Heart left ventricle (tissue), 13 donors: ENCODE measurements around the gene TEX9.
"Not testable (repeated sequence)": the region's sequence is repeated elsewhere in the genome, so short reads cannot be mapped to it uniquely, and the experiment has no call there.

ENCODE experiments used
- CTCF ChIP-seq, 12 donors: fragments of 200-600 bp; sonication (generic) in 4 of 12; IDR thresholded peaks; one replicate each; pipeline versions ENCODE4 v1.5.0 to v1.8.0; 2018 to 2022; ENCODE audit warnings: antibody characterized with exemption in 12 of 12, mild to moderate bottlenecking in 5 of 12
- POLR2A ChIP-seq, 2 donors: fragments of 450-650 bp; IDR thresholded peaks; one replicate each; pipeline ENCODE4 v1.6.1; 2017; ENCODE audit warnings: antibody characterized with exemption in 2 of 2, mild to moderate bottlenecking in 2 of 2, moderate library complexity in 2 of 2
- donor health status: ischemic (EF 13 %, LVEDD 7.1; RV severe dilation, severe dysfunction).
- donor health status: DM: no; HTN: yes; CAD: no.
- donor health status: DM: no; HTN: no; CAD: no.
- donor health status: ischemic (EF 25% LVEDD 6.9; RV normal size, moderate dysfunction).
- donor health status: ischemic (EF 25% LVEDD 5.7; RV mildly dilated, moderate dysfunction).
- donor health status: ischemic (EF 35%, LVEDD 5.7; RV mildly dilated, moderate dysfunction).
- donor health status: nonischemic (EF 11% LVEDD 7.7; RV severe dilation, severe dysfunction).
- donor health status: DM: yes; HTN: yes; CAD: no.
- donor health status: PGD.
- donor health status: ischemic (EF 29% LVEDD 5.4; RV normal size, mild dysfunction).
- donor health status: nonischemic (EF 23%, LVEDD 6.1; RV moderate dilation, normal function).

GRCh38 chr15:56377822-56378221 lies 12.6 kb downstream of the TEX9 start:
- TF ChIP-seq POLR2A, CTCF (IDR thresholded peaks at IDR 0.05): not testable (repeated sequence)
